Ovary (tissue), 9 donors: ENCODE data around the gene DKK3. TPM values are rescaled to one million over a fixed set of nuclear protein-coding genes. Genes with fewer than 3 reads are reported as not detected.

Experiments used
- DNase-seq, 5 donors: peaks; one replicate each; pipeline ENCODE4 v3.0.0-alpha.2; 2019 to 2020
- H3K27ac ChIP-seq, 2 donors: fragments of 200-600 bp; one replicate each; pipeline versions ENCODE4 v1.5.1 to v1.8.0; 2019 to 2022
- H3K27me3 ChIP-seq: fragments of 200-600 bp; one replicate; pipeline ENCODE4 v1.8.0; 2022
- H3K36me3 ChIP-seq: fragments of 200-600 bp; sonication (generic); one replicate; pipeline ENCODE4 v1.5.1; 2019
- H3K4me1 ChIP-seq: one replicate; pipeline ENCODE4 v1.8.1; 2013; ENCODE audit warnings: mild to moderate bottlenecking, moderate library complexity; ENCODE audit not compliant: insufficient read depth
- H3K4me3 ChIP-seq: fragments of 200-600 bp; sonication (generic); one replicate; pipeline ENCODE4 v1.5.1; 2017
- H3K9me3 ChIP-seq, 2 donors: fragments of 200-600 bp in 1 of 2; sonication (generic) in 1 of 2; one replicate each; pipeline versions ENCODE4 v1.5.1 to v1.8.1; 2013 to 2019; ENCODE audit warnings: mild to moderate bottlenecking in 1 of 2, moderate library complexity in 1 of 2
- EP300 ChIP-seq: sonication (generic); formaldehyde crosslinking; IDR thresholded peaks from one replicate; pipeline ENCODE4 v1.6.1; 2017; ENCODE audit warnings: antibody characterized with exemption
- POLR2A ChIP-seq: fragments of 450-650 bp; IDR thresholded peaks from one replicate; pipeline ENCODE4 v1.6.1; 2017; ENCODE audit warnings: antibody characterized with exemption, mild to moderate bottlenecking, moderate library complexity
- WGBS, 3 donors: extraction: QIAGEN DNeasy Blood & Tissue Kit in 1 of 3; methylation state at CpG; one replicate each; pipeline versions ENCODE4 v1.1.5 to v1.1.7; 2013 to 2017; 5-methylcytosine and 5-hydroxymethylcytosine counted together
- intact Hi-C, 4 donors: fragments of 100-400 bp; cut with DNase I; formaldehyde crosslinking; loops; one replicate each; pipeline versions ENCODE4 v1.11.0 to v1.15.1; 2022 to 2023
- polyA plus RNA-seq, 2 donors: library from polyadenylated mRNA; stranded (reverse); fragments of 200-250 nt in 1 of 2; fragments of 350-450 nt in 1 of 2; fragmentation: Illumina TruSeq in 1 of 2; extraction: RNeasy Lipid Tissue Mini Kit (QIAGEN cat#74804) in 1 of 2; gene quantifications; one replicate each; pipeline ENCODE4 v1.2.3, GENCODE V29; 2013 to 2014
- total RNA-seq, 7 donors: library from RNA; depleted of rRNA in 2 of 7; stranded (reverse); fragments of >200 nt in 2 of 7; fragmentation: NEBNext Ultra II Directional in 3 of 7; extraction: Animal tissue kit (Norgen Biotek cat#: 25700) in 3 of 7; gene quantifications; one replicate each; pipeline versions ENCODE4 v1.1.0 to v1.2.4, GENCODE V29; 2016 to 2023
- TF ChIP-seq, protein P1 (sequence below), 3 donors: fragments of 450-650 bp in 2 of 3; fragments of 200-600 bp in 1 of 3; IDR thresholded peaks; one replicate each; pipeline versions ENCODE4 v1.5.1 to v1.8.0; 2016 to 2022; ENCODE audit warnings: antibody characterized with exemption in 3 of 3, mild to moderate bottlenecking in 1 of 3
- donor health status: DM: no; HTN: no; CAD: no; lungs with moderate emphysema.
- donor health status: DM: no; HTN: no; CAD: no.
- donor health status: Bipolar disorder and iron deficiency.
- donor health status: DM: yes; HTN: yes; CAD: no.
- donor health status: DM: no; HTN: no; CAD: no.
- donor health status: DM: yes; HTN: yes; CAD: no.

The DKK3 gene
- total and polyA plus RNA-seq, 9 donors = 33.9 to 255 (median 62.8) TPM

GRCh38 chr11:11965192-11965591 lies 43.2 kb downstream of the DKK3 start:
- WGBS, 3 donors = 71 to 86% (median 73%) methylated on average over 3 of the region's 3 CpGs
- H3K4me1 ChIP-seq = peaks cover 1% of the 10 kb centered on the region
- no peak overlapping the region for H3K4me3 ChIP-seq
- H3K36me3 ChIP-seq = no peaks in the 10 kb centered on the region
- no peak overlapping the region for H3K27ac ChIP-seq
- TF ChIP-seq, protein P1, sequence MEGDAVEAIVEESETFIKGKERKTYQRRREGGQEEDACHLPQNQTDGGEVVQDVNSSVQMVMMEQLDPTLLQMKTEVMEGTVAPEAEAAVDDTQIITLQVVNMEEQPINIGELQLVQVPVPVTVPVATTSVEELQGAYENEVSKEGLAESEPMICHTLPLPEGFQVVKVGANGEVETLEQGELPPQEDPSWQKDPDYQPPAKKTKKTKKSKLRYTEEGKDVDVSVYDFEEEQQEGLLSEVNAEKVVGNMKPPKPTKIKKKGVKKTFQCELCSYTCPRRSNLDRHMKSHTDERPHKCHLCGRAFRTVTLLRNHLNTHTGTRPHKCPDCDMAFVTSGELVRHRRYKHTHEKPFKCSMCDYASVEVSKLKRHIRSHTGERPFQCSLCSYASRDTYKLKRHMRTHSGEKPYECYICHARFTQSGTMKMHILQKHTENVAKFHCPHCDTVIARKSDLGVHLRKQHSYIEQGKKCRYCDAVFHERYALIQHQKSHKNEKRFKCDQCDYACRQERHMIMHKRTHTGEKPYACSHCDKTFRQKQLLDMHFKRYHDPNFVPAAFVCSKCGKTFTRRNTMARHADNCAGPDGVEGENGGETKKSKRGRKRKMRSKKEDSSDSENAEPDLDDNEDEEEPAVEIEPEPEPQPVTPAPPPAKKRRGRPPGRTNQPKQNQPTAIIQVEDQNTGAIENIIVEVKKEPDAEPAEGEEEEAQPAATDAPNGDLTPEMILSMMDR (IDR thresholded peaks at IDR 0.05) = no peak
- no peak for TF ChIP-seq EP300
- TF ChIP-seq POLR2A = no peak
- H3K27me3 ChIP-seq = no peaks in the 10 kb centered on the region
- no peaks in the 10 kb centered on the region for H3K9me3 ChIP-seq
- DNase-seq = no peak
- intact Hi-C loops = no loop called here

DNA sequence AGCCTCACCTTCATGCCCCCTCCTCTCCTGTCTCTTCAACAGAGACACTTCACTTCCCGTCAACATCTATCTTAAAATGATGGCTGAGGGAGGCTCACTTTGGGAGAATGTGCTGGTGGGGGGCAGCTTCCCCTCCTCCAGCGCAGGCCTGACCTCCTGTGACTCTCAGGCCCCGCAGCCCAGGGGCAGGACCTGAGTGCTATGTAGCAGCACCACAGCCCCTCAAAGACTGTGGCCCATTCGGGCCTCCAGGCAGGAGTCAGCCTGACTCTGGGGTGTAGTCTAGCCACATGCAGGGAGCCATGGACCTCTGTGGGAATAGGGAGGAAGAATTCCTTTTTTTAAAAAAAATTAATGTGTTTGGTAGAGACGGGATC lies 43.7 kb downstream of the DKK3 start:
- Histone ChIP-seq H3K9me3 (no peaks in the 10 kb centered on the region), H3K4me1 (peaks cover 1% of the 10 kb centered on the region), H3K4me3 (no peak overlapping the region), H3K27me3 (no peaks in the 10 kb centered on the region), H3K36me3 (no peaks in the 10 kb centered on the region), H3K27ac (no peak overlapping the region)
- intact Hi-C loops = no loop called here
- 88 to 96% (median 93%) methylated on average over 5 of the region's 5 CpGs for WGBS, 3 donors
- no peak for DNase-seq
- TF ChIP-seq, protein P1 (IDR thresholded peaks at IDR 0.05) = no peak
- TF ChIP-seq EP300 (no peak), POLR2A (no peak)

- 69 to 73% (median 71%) methylated on average over 15 of the region's 15 CpGs for WGBS, 3 donors
- no peak overlapping the region for H3K27ac ChIP-seq
- no peak for DNase-seq
- no peaks in the 10 kb centered on the region for H3K27me3 ChIP-seq
- intact Hi-C loops = no loop called here
- no peak overlapping the region for H3K4me3 ChIP-seq
- no peaks in the 10 kb centered on the region for H3K36me3 ChIP-seq
- peaks cover 1% of the 10 kb centered on the region for H3K4me1 ChIP-seq
- H3K9me3 ChIP-seq = no peaks in the 10 kb centered on the region
- TF ChIP-seq POLR2A = no peak
- TF ChIP-seq, protein P1 (IDR thresholded peaks at IDR 0.05) = no peak
- TF ChIP-seq EP300 = no peak
Observed at GRCh38 chr11:11963842-11964773, 44.3 kb downstream of the DKK3 start.

- DNase-seq = no peak
- no peaks in the 10 kb centered on the region for H3K36me3 ChIP-seq
- H3K9me3 ChIP-seq = no peaks in the 10 kb centered on the region
- WGBS, 3 donors = 87% methylated on average over 7 of the region's 7 CpGs
- peaks cover 1% of the 10 kb centered on the region for H3K4me1 ChIP-seq
- H3K27ac ChIP-seq = no peak overlapping the region
- intact Hi-C loops = no loop called here
- no peak overlapping the region for H3K4me3 ChIP-seq
- no peak for TF ChIP-seq EP300
- no peak for TF ChIP-seq POLR2A
- TF ChIP-seq, protein P1 (IDR thresholded peaks at IDR 0.05) = no peak
- no peaks in the 10 kb centered on the region for H3K27me3 ChIP-seq
Observed at GRCh38 chr11:11963067-11963466, 45.4 kb downstream of the DKK3 start.
